HuH-7 (cell line): ENCODE results near the gene KRT10.
"Not testable (repeated sequence)": the region's sequence is repeated elsewhere in the genome, so short reads cannot be mapped to it uniquely, and the experiment has no call there.

Source experiments
- DNase-seq: peaks from one replicate; pipeline ENCODE4 v3.0.0; 2011; ENCODE audit warnings: low spot score

The KRT10 gene

DNA sequence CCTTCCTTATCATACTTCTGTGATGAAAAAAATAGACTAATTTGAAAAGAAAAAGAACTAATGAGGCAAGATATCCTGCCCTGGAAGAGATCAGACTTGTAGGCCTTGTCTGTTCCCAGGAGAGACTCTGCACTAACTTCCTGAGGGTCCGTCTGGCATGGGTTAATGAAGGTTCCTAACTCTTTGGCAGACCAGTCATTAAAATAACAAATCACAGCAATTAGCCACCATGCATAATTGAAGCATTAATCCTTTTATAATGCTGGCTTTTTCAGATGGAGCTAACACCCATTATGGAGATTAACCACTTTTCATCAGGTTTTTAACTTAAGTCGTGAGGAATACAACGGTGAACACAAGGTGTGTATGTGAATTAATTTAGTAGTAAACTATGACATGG, 10.4 kb upstream of the KRT10 start:
- no peak for DNase-seq

DNA sequence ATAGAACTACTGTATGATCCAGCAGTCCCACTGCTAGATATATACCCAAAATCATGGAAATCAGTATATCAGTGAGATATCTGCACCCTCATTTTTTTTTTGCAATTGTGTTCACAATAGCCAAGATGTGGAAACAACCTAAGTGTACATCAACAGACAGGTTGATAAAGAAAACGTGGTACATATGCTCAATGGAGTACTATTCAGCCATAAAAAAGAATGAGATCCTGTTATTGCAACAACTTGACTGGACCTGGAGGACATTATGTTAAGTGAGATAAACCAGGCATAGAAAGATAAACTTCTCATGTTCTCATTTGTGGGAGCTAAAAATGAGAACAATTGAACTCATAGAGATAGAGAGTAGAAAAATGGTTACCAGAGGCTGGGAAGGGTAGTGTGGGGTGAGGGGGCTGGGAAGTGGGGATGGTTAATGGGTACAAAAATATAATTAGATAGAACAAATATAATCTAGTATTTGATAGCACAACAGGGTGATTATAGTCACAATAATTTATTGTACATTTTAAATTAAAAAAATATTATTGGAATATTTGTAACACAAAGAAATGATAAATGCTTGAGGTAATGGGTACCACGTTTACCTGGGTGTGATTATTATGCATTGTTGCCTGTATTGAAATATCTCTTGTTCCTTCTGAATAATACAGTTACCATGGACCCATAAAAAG, 7.8 kb upstream of the KRT10 start:
- DNase-seq = no peak

DNA sequence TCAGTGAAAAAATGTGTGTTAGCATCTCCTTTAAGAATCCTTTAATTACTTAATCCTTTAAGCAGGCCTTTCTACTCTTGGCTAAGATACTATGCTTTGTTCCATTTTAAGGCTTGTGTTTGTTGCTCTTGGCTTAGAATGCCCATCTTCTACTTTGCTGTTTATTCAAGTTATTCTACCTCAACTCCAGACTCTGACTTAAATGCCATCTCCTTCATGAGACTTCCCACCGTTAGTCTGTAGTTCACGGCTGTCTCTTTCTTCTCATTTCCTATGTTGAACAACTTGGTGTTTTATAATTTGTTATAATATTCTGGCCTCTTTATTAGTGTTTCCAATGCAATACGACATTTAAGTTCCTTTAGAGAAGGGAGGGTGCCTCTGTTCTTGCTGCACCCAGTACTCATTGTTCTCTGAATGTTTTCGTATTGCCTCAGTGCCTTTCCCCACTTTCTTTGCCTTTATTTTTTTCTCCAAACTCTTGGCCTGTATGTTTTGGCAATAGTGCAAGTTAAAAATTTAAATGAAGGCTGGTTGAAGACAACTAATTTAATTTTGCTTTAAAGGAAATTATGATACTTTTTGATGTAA, 6.1 kb upstream of the KRT10 start:
- DNase-seq = no peak

- DNase-seq = no peak
Measured at GRCh38 chr17:40827746-40828453, 5.5 kb upstream of the KRT10 start.

DNA sequence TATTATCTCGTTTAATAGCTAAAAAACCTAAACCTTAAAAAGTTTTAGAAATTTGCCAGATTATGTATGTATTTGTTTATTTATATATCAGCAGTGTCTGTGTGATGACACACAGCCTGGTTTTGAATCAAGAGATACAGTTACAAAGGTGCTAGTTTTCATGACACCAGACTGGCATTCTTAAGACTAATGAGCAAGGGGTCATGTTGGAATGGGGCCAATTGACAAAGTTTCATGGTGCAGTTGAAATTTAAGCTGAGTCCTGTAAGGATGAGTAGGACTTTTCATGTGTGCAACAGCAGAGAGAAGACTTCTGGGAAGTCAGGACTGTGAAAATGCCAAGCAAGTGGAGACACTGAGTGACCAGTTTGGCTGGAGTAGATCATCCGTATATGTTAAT, 3.2 kb upstream of the KRT10 start:
- no peak for DNase-seq

GRCh38 chr17:40824015-40824832, 1.8 kb upstream of the KRT10 start:
- DNase-seq = no peak

DNA sequence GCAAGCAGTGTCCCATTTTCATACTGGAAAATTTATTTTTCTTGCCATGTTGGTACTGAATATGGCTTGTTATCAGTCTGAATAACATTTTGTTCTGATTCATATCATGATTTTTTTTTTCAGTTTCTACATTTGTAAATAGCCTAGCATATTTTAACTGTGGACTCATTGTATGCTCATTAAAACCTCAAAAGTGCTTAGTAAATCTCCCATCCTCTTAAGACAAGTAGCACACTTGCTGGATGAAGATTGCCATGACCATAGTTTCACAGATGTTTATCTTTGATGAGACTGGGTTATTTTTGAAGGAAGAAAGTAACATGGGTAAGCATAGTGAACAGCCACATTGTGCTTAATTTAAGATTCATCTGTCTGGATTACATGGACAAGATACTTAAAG, 878 bp downstream of the KRT10 start:
- DNase-seq = no peak

DNA sequence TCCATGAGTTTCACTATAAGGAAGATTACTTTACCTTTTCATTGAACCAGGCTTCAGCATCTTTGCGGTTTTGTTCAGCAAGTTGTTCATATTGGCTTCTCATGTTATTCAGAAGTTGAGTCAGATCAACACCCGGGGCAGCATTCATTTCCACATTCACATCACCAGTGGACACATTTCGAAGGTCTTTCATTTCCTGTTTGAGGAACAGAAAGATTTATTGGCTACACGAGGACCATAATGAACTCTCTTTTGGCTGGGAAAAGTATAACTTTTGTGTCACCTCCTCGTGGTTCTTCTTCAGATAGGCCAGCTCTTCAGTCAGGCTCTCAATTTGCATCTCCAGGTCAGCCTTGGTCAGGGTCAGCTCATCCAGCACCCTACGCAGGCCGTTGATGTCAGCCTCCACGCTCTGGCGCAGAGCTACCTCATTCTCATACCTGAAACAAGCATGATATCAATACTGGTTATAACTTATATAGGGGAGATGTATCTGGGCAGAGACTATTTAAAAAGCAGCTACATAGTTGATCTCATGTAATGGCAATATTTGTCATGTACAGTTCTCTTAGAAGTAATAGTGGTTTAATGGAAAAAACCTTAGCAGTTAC, 2.1 kb downstream of the KRT10 start:
- DNase-seq = no peak

GRCh38 chr17:40819528-40820125, 2.8 kb downstream of the KRT10 start:
- DNase-seq = peak; percentile 5

GRCh38 chr17:40818733-40819527, 3.5 kb downstream of the KRT10 start:
- peak; percentile 43 for DNase-seq

DNA sequence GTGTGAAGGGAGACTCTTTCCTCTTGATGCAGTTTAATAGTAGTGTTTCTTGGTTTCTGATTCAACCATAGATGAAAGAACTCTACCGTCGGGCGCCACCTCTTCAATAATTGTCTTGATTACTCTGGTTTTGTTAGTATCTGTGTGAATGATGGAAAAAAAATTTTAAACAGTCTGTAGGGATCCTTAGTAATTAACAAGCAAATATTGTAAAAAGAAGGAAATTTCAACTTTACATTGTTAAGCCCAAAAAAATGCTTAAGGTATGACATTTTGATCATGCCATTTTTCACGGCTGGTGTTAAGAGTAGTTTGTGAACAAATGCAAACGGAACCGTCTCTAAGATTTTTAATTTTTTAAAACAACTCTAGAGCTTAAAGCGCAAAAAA, 4.1 kb downstream of the KRT10 start:
- DNase-seq = no peak

- no peak for DNase-seq
Measured at GRCh38 chr17:40817103-40817682, 5.2 kb downstream of the KRT10 start.

GRCh38 chr17:40816569-40816968, 5.8 kb downstream of the KRT10 start:
- DNase-seq = no peak

- DNase-seq = no peak
Measured at GRCh38 chr17:40815381-40815780, 7.0 kb downstream of the KRT10 start.

GRCh38 chr17:40814657-40815056, 7.8 kb downstream of the KRT10 start:
- not testable (repeated sequence) for DNase-seq

DNA sequence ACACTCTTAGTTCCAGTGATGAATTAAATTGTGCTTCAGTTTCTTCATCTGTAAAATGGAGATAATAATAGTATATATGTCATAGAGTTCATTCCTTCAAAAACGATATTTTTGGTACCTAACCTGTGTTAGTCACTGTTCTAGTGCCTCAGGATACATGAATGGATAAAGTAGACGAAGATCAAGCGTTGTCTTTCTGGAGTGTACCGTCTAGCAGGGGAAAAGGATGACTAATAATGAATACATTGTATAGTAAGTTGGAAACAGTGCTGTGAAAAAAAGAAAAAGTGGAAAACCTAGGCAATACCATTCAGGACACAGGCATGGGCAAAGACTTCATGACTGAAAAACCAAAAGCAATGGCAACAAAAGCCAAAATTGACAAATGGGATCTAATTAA, 8.6 kb downstream of the KRT10 start:
- DNase-seq = no peak

DNA sequence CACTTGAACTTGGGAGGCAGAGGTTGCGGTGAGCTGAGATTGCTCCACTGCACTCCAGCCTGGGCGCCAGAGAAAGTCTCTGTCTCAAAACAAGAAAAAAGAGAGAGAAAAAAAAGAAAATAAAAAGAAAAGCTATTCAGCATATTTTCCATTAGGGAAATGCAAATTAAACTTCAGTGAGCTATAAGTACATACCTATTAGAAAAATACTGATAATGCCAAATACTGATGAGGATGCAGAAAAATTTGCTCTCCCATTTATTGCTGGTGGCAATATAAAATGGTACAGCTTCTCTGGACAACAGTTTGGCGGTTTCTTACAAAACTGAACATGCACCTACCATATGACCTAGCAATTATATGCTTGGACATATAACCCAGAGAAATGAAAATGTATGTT, 9.8 kb downstream of the KRT10 start:
- DNase-seq = no peak

GRCh38 chr17:40810494-40810893, 11.9 kb downstream of the KRT10 start:
- no peak for DNase-seq

DNA sequence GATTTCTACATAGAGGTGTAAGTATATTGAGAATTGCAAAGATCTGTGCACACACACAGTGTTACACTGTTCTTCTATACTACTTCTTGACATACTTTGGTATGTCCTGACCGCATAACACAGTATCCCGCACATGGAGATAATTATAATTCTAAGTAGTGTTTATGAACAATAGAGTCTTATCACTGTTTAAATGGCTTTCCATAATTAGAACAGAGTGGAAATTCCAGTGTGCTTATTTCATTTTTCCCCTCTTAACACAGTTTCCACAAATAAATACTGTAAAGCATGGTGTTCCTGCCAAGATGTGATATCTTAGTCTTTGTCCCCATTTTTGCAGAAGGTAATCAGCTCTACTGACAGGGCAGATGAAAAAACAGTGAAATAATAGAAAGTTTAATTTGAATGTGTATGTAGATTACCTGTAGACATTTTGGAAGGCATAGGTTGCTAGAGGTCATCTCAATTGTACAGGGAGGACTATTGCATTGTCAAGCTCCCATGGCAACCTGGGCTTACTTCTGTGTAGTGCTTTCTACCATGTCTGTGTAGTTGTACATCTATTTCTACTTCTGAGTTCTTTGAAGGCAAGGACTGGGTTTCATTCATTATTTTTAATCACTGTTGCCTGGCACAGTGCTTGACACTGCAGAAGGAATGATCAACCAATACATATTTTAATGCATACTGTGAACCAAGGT, 12.5 kb downstream of the KRT10 start:
- no peak for DNase-seq

- DNase-seq = no peak
Measured at GRCh38 chr17:40806131-40806530, 16.3 kb downstream of the KRT10 start.
